AG04449 (cell line): ENCODE data around the gene DCLRE1C.

Experiments used
- CTCF ChIA-PET: fragments of 350-600 bp; formaldehyde crosslinking; extraction: SDS; loops from one replicate; lab custom pipeline; 2021; ENCODE audit warnings: antibody characterized with exemption; lab: Yijun Ruan, JAX
- POLR2A ChIA-PET: fragments of 400-600, 350-600 bp; formaldehyde crosslinking; extraction: SDS; loops from one replicate; lab custom pipeline; 2020; ENCODE audit warnings: antibody characterized with exemption, inconsistent platforms; lab: Yijun Ruan, JAX
- DNase-seq: peaks from one replicate; pipeline ENCODE4 v3.0.0-alpha.2; 2010; ENCODE audit warnings: low read depth, low spot score
- H3K4me3 ChIP-seq: 2 replicates; pipeline ENCODE4 v1.5.1; 2011; ENCODE audit warnings: low read depth, mild to moderate bottlenecking, control low read depth, low read length
- CTCF ChIP-seq: IDR thresholded peaks from one replicate; pipeline ENCODE4 v1.5.1; 2011; ENCODE audit warnings: mild to moderate bottlenecking, moderate library complexity, low read length, control low read depth, inconsistent platforms; ENCODE audit not compliant: insufficient read depth; ENCODE audit errors: missing control alignments

Gene DCLRE1C

GRCh38 chr10:14859043-14859442, 94.9 kb downstream of the DCLRE1C start:
- ChIA-PET POLR2A (interaction anchor here (1.0 kb wide), 1 partner anchor 21 kb away, joined by 3 read pairs; the partner anchor contains the start of genes CDNF, HSPA14 and MSANTD7), CTCF (interaction anchor here (1.4 kb wide), 1 partner anchor 247 kb away, joined by 3 read pairs; no protein-coding TSS in a partner anchor)
- H3K4me3 ChIP-seq: no peak overlapping the region
- no peak for DNase-seq
- no peak for TF ChIP-seq CTCF

- ChIA-PET POLR2A (no interaction called here), CTCF (no interaction called here)
- no peak overlapping the region for H3K4me3 ChIP-seq
- DNase-seq: no peak
- no peak for TF ChIP-seq CTCF
Observed at GRCh38 chr10:14858338-14858960, 95.4 kb downstream of the DCLRE1C start.

GRCh38 chr10:14855453-14855852, 98.4 kb downstream of the DCLRE1C start:
- CTCF ChIA-PET: interaction anchor here (1.4 kb wide), 1 partner anchor 12 kb away, joined by 3 read pairs; no protein-coding TSS in a partner anchor
- POLR2A ChIA-PET: no interaction called here
- no peak for DNase-seq
- no peak for TF ChIP-seq CTCF
- H3K4me3 ChIP-seq: no peak overlapping the region

GRCh38 chr10:14852236-14852635, 101.7 kb downstream of the DCLRE1C start:
- ChIA-PET CTCF (interaction anchor here (1.5 kb wide), 1 partner anchor 353 kb away, joined by 4 read pairs; no protein-coding TSS in a partner anchor), POLR2A (no interaction called here)
- no peak overlapping the region for H3K4me3 ChIP-seq
- DNase-seq: no peak
- no peak for TF ChIP-seq CTCF
